Endodermal cell (in vitro differentiated cells): ENCODE measurements around the gene P2RX2. TPM values are rescaled to one million over a fixed set of nuclear protein-coding genes. Genes with fewer than 3 reads are reported as not detected.
A peak's percentile ranks its signal among the peaks of the same experiment; 100 is the strongest.

Source experiments
- DNase-seq: peaks from one replicate; pipeline ENCODE4 v3.0.0-alpha.2; 2017
- H3K27ac ChIP-seq: 2 replicates; pipeline ENCODE4 v1.5.1; 2013; ENCODE audit warnings: mild to moderate bottlenecking, low read depth, low read length, moderate library complexity
- H3K27me3 ChIP-seq: 2 replicates; pipeline ENCODE4 v1.6.1; 2013; ENCODE audit warnings: mild to moderate bottlenecking, low read length, moderate library complexity; ENCODE audit not compliant: insufficient read depth, control insufficient read depth, poor library complexity, severe bottlenecking
- H3K36me3 ChIP-seq: 2 replicates; pipeline ENCODE4 v1.7.0; 2013; ENCODE audit warnings: mild to moderate bottlenecking, low read length, moderate library complexity; ENCODE audit not compliant: control insufficient read depth, insufficient read depth
- H3K4me1 ChIP-seq: one replicate; pipeline ENCODE4 v1.7.0; 2013; ENCODE audit warnings: low read length; ENCODE audit not compliant: control insufficient read depth, insufficient read depth
- H3K4me3 ChIP-seq: 2 replicates; pipeline ENCODE4 v1.5.1; 2013; ENCODE audit warnings: mild to moderate bottlenecking, low read length, moderate library complexity
- H3K9ac ChIP-seq: 2 replicates; pipeline ENCODE4 v1.6.1; 2013; ENCODE audit warnings: mild to moderate bottlenecking, low read length, moderate library complexity; ENCODE audit not compliant: poor library complexity, severe bottlenecking; ENCODE audit errors: extremely low read depth
- H3K9me3 ChIP-seq: 2 replicates; pipeline ENCODE4 v1.6.1; 2013; ENCODE audit warnings: mild to moderate bottlenecking, low read length, moderate library complexity; ENCODE audit not compliant: control insufficient read depth
- H3K27ac Mint-ChIP-seq: 2 replicates; pipeline ENCODE4 v1.8.0; 2020; ENCODE audit warnings: mixed read lengths
- H3K27me3 Mint-ChIP-seq: 2 replicates; pipeline ENCODE4 v1.8.0; 2021; ENCODE audit warnings: mild to moderate bottlenecking, mixed read lengths; ENCODE audit not compliant: insufficient read depth
- H3K36me3 Mint-ChIP-seq: 2 replicates; pipeline ENCODE4 v1.8.0; 2020; ENCODE audit warnings: low read depth, mixed read lengths
- H3K4me1 Mint-ChIP-seq: 2 replicates; pipeline ENCODE4 v1.8.0; 2020; ENCODE audit warnings: mixed read lengths
- H3K4me3 Mint-ChIP-seq: 2 replicates; pipeline ENCODE4 v1.8.0; 2020; ENCODE audit warnings: mild to moderate bottlenecking, moderate library complexity, mixed read lengths
- H3K9me3 Mint-ChIP-seq: 2 replicates; pipeline ENCODE4 v1.8.0; 2020; ENCODE audit warnings: mild to moderate bottlenecking, mixed read lengths
- CTCF ChIP-seq: fragments of 200-600 bp; sonication (generic); conservative IDR thresholded peaks from 2 replicates; pipeline ENCODE4 v1.5.0; 2021; ENCODE audit warnings: antibody characterized with exemption, mild to moderate bottlenecking
- WGBS, 2 experiments: methylation state at CpG; one replicate each; pipeline versions ENCODE4 v1.1.5 to v1.1.7; 2013; ENCODE audit warnings: missing lambda C conversion rate in 2 of 2, mixed read lengths in 1 of 2; ENCODE audit not compliant: insufficient coverage in 1 of 2, insufficient read length in 1 of 2; 5-methylcytosine and 5-hydroxymethylcytosine counted together
- total RNA-seq, 2 donors: library from RNA; stranded (reverse); fragmentation: NEBNext Ultra II Directional in 1 of 2; extraction: Animal tissue kit (Norgen Biotek cat#: 25700) in 1 of 2; gene quantifications; 2 replicates in 1 of 2; 3 replicates in 1 of 2; pipeline ENCODE4 v1.2.1, GENCODE V29; 2021

The P2RX2 gene
- total RNA-seq, 2 donors from 2014 or later, result 0.97 to 2.8 TPM

GRCh38 chr12:132615579-132616038 is 3.0 kb upstream of the P2RX2 start:
- H3K27me3 Mint-ChIP-seq, result peaks cover 88% of the 10 kb centered on the region
- Histone ChIP-seq H3K27ac (no peak overlapping the region), H3K4me3 (no peak overlapping the region), H3K4me1 (no peaks in the 10 kb centered on the region), H3K9me3 (peaks cover 26% of the 10 kb centered on the region), H3K36me3 (no peaks in the 10 kb centered on the region), H3K9ac (no peak overlapping the region), H3K27me3 (peaks cover 89% of the 10 kb centered on the region)
- peaks cover 2% of the 10 kb centered on the region for H3K36me3 Mint-ChIP-seq
- DNase-seq, result no peak
- H3K27ac Mint-ChIP-seq, result no peak overlapping the region
- H3K4me3 Mint-ChIP-seq, result no peak overlapping the region
- H3K9me3 Mint-ChIP-seq, result peaks cover 43% of the 10 kb centered on the region
- no peak for TF ChIP-seq CTCF
- no peaks in the 10 kb centered on the region for H3K4me1 Mint-ChIP-seq
- WGBS, 2 experiments, result 74 to 76% methylated on average over 12 to 16 of the region's 16 CpGs

GRCh38 chr12:132617135-132617701 is 1.4 kb upstream of the P2RX2 start:
- TF ChIP-seq CTCF, result no peak
- H3K27me3 ChIP-seq, result peaks cover 78% of the 10 kb centered on the region
- peaks cover 2% of the 10 kb centered on the region for H3K36me3 Mint-ChIP-seq
- no peak overlapping the region for H3K4me3 ChIP-seq
- no peaks in the 10 kb centered on the region for H3K36me3 ChIP-seq
- H3K9me3 ChIP-seq, result peaks cover 26% of the 10 kb centered on the region
- no peak overlapping the region for H3K27ac ChIP-seq
- H3K4me1 ChIP-seq, result no peaks in the 10 kb centered on the region
- no peaks in the 10 kb centered on the region for H3K4me1 Mint-ChIP-seq
- peak overlapping the region; percentile 42 for H3K4me3 Mint-ChIP-seq
- H3K27me3 Mint-ChIP-seq, result peaks cover 79% of the 10 kb centered on the region
- no peak overlapping the region for H3K9ac ChIP-seq
- H3K27ac Mint-ChIP-seq, result no peak overlapping the region
- DNase-seq, result no peak
- peaks cover 31% of the 10 kb centered on the region for H3K9me3 Mint-ChIP-seq
- 92 to 93% methylated on average over 4 of the region's 4 CpGs for WGBS, 2 experiments

- H3K36me3 ChIP-seq, result no peaks in the 10 kb centered on the region
- no peak overlapping the region for H3K27ac ChIP-seq
- Mint-ChIP-seq H3K4me1 (no peaks in the 10 kb centered on the region), H3K9me3 (peaks cover 31% of the 10 kb centered on the region), H3K27me3 (peaks cover 72% of the 10 kb centered on the region), H3K4me3 (peak overlapping the region; percentile 42), H3K27ac (no peak overlapping the region), H3K36me3 (peaks cover 2% of the 10 kb centered on the region)
- no peak for TF ChIP-seq CTCF
- H3K9ac ChIP-seq, result no peak overlapping the region
- peaks cover 70% of the 10 kb centered on the region for H3K27me3 ChIP-seq
- H3K9me3 ChIP-seq, result peaks cover 26% of the 10 kb centered on the region
- H3K4me1 ChIP-seq, result no peaks in the 10 kb centered on the region
- peak; percentile 86 for DNase-seq
- H3K4me3 ChIP-seq, result no peak overlapping the region
- WGBS, 2 experiments, result 7 to 10% methylated on average over 20 to 49 of the region's 51 CpGs
Observed at GRCh38 chr12:132617822-132618682, 524 bp upstream of the P2RX2 start.
